Endodermal cell (in vitro differentiated cells): Measurements from ENCODE around the gene LTF. TPM values are rescaled to one million over a fixed set of nuclear protein-coding genes. Genes with fewer than 3 reads are reported as not detected.
A peak's percentile ranks its signal among the peaks of the same experiment; 100 is the strongest.
"Not testable (repeated sequence)": the region's sequence is repeated elsewhere in the genome, so short reads cannot be mapped to it uniquely, and the experiment has no call there.

Experiments used
- DNase-seq: peaks from one replicate; pipeline ENCODE4 v3.0.0-alpha.2; 2017
- H3K27ac ChIP-seq: 2 replicates; pipeline ENCODE4 v1.5.1; 2013; ENCODE audit warnings: mild to moderate bottlenecking, low read depth, low read length, moderate library complexity
- H3K27me3 ChIP-seq: 2 replicates; pipeline ENCODE4 v1.6.1; 2013; ENCODE audit warnings: mild to moderate bottlenecking, low read length, moderate library complexity; ENCODE audit not compliant: insufficient read depth, control insufficient read depth, poor library complexity, severe bottlenecking
- H3K36me3 ChIP-seq: 2 replicates; pipeline ENCODE4 v1.7.0; 2013; ENCODE audit warnings: mild to moderate bottlenecking, low read length, moderate library complexity; ENCODE audit not compliant: control insufficient read depth, insufficient read depth
- H3K4me1 ChIP-seq: one replicate; pipeline ENCODE4 v1.7.0; 2013; ENCODE audit warnings: low read length; ENCODE audit not compliant: control insufficient read depth, insufficient read depth
- H3K4me3 ChIP-seq: 2 replicates; pipeline ENCODE4 v1.5.1; 2013; ENCODE audit warnings: mild to moderate bottlenecking, low read length, moderate library complexity
- H3K9ac ChIP-seq: 2 replicates; pipeline ENCODE4 v1.6.1; 2013; ENCODE audit warnings: mild to moderate bottlenecking, low read length, moderate library complexity; ENCODE audit not compliant: poor library complexity, severe bottlenecking; ENCODE audit errors: extremely low read depth
- H3K9me3 ChIP-seq: 2 replicates; pipeline ENCODE4 v1.6.1; 2013; ENCODE audit warnings: mild to moderate bottlenecking, low read length, moderate library complexity; ENCODE audit not compliant: control insufficient read depth
- H3K27ac Mint-ChIP-seq: 2 replicates; pipeline ENCODE4 v1.8.0; 2020; ENCODE audit warnings: mixed read lengths
- H3K27me3 Mint-ChIP-seq: 2 replicates; pipeline ENCODE4 v1.8.0; 2021; ENCODE audit warnings: mild to moderate bottlenecking, mixed read lengths; ENCODE audit not compliant: insufficient read depth
- H3K36me3 Mint-ChIP-seq: 2 replicates; pipeline ENCODE4 v1.8.0; 2020; ENCODE audit warnings: low read depth, mixed read lengths
- H3K4me1 Mint-ChIP-seq: 2 replicates; pipeline ENCODE4 v1.8.0; 2020; ENCODE audit warnings: mixed read lengths
- H3K4me3 Mint-ChIP-seq: 2 replicates; pipeline ENCODE4 v1.8.0; 2020; ENCODE audit warnings: mild to moderate bottlenecking, moderate library complexity, mixed read lengths
- H3K9me3 Mint-ChIP-seq: 2 replicates; pipeline ENCODE4 v1.8.0; 2020; ENCODE audit warnings: mild to moderate bottlenecking, mixed read lengths
- CTCF ChIP-seq: fragments of 200-600 bp; sonication (generic); conservative IDR thresholded peaks from 2 replicates; pipeline ENCODE4 v1.5.0; 2021; ENCODE audit warnings: antibody characterized with exemption, mild to moderate bottlenecking
- WGBS, 2 experiments: methylation state at CpG; one replicate each; pipeline versions ENCODE4 v1.1.5 to v1.1.7; 2013; ENCODE audit warnings: missing lambda C conversion rate in 2 of 2, mixed read lengths in 1 of 2; ENCODE audit not compliant: insufficient coverage in 1 of 2, insufficient read length in 1 of 2; 5-methylcytosine and 5-hydroxymethylcytosine counted together
- total RNA-seq, 2 donors: library from RNA; stranded (reverse); fragmentation: NEBNext Ultra II Directional in 1 of 2; extraction: Animal tissue kit (Norgen Biotek cat#: 25700) in 1 of 2; gene quantifications; 2 replicates in 1 of 2; 3 replicates in 1 of 2; pipeline ENCODE4 v1.2.1, GENCODE V29; 2021

LTF gene
- total RNA-seq, 2 donors from 2014 or later: 0.24 to 0.31 TPM

GRCh38 chr3:46393554-46394434 lies 70.9 kb downstream of the LTF start:
- no peak overlapping the region for H3K9ac ChIP-seq
- no peaks in the 10 kb centered on the region for H3K36me3 Mint-ChIP-seq
- peaks cover 4% of the 10 kb centered on the region for H3K9me3 ChIP-seq
- no peak overlapping the region for H3K27ac ChIP-seq
- peak; percentile 81 for DNase-seq
- H3K4me3 ChIP-seq: no peak overlapping the region
- no peak for TF ChIP-seq CTCF
- no peaks in the 10 kb centered on the region for H3K36me3 ChIP-seq
- H3K4me1 ChIP-seq: peaks cover 5% of the 10 kb centered on the region
- H3K4me3 Mint-ChIP-seq: no peak overlapping the region
- H3K27me3 Mint-ChIP-seq: peaks cover 4% of the 10 kb centered on the region
- H3K27ac Mint-ChIP-seq: peak overlapping the region; percentile 6
- H3K4me1 Mint-ChIP-seq: peaks cover 20% of the 10 kb centered on the region
- 79 to 86% methylated on average over 4 to 8 of the region's 8 CpGs for WGBS, 2 experiments
- no peaks in the 10 kb centered on the region for H3K9me3 Mint-ChIP-seq
- no peaks in the 10 kb centered on the region for H3K27me3 ChIP-seq

- Histone ChIP-seq H3K36me3 (no peaks in the 10 kb centered on the region), H3K9ac (no peak overlapping the region), H3K9me3 (peaks cover 11% of the 10 kb centered on the region), H3K27me3 (no peaks in the 10 kb centered on the region), H3K4me3 (no peak overlapping the region), H3K4me1 (peaks cover 5% of the 10 kb centered on the region), H3K27ac (no peak overlapping the region)
- Mint-ChIP-seq H3K9me3 (no peaks in the 10 kb centered on the region), H3K36me3 (no peaks in the 10 kb centered on the region), H3K4me1 (peaks cover 20% of the 10 kb centered on the region), H3K4me3 (no peak overlapping the region), H3K27me3 (peaks cover 4% of the 10 kb centered on the region), H3K27ac (no peak overlapping the region)
- no peak for TF ChIP-seq CTCF
- WGBS, 2 experiments: 85 to 94% methylated on average over 2 of the region's 2 CpGs
- no peak for DNase-seq
Measured at GRCh38 chr3:46393011-46393410, 71.7 kb downstream of the LTF start.

- peaks cover 21% of the 10 kb centered on the region for H3K9me3 ChIP-seq
- not testable (repeated sequence) for H3K4me3 Mint-ChIP-seq
- 88 to 100% methylated on average over 2 to 5 of the region's 5 CpGs for WGBS, 2 experiments
Measured at GRCh38 chr3:46391526-46391925, 73.2 kb downstream of the LTF start.

More at GRCh38 chr3:46391526-46391925, 73.2 kb downstream of the LTF start:
- H3K27me3 Mint-ChIP-seq, H3K36me3 ChIP-seq, H3K27ac ChIP-seq, H3K4me1 ChIP-seq, H3K36me3 Mint-ChIP-seq, H3K4me3 ChIP-seq, H3K9ac ChIP-seq, H3K9me3 Mint-ChIP-seq, DNase-seq, H3K27me3 ChIP-seq, H3K27ac Mint-ChIP-seq: not testable (repeated sequence)
- peaks cover 20% of the 10 kb centered on the region for H3K4me1 Mint-ChIP-seq
